Activated CD4-positive, alpha-beta T cell treated with anti-CD3 and anti-CD28 coated beads for 4 hours (primary cell): ENCODE measurements around the gene FGF7.
"Not testable (repeated sequence)": the region's sequence is repeated elsewhere in the genome, so short reads cannot be mapped to it uniquely, and the experiment has no call there.

Experiments used
- DNase-seq, 2 donors: peaks; one replicate each; pipeline ENCODE4 v3.0.0-alpha.2; 2020

FGF7 gene, protein sequence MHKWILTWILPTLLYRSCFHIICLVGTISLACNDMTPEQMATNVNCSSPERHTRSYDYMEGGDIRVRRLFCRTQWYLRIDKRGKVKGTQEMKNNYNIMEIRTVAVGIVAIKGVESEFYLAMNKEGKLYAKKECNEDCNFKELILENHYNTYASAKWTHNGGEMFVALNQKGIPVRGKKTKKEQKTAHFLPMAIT

DNA sequence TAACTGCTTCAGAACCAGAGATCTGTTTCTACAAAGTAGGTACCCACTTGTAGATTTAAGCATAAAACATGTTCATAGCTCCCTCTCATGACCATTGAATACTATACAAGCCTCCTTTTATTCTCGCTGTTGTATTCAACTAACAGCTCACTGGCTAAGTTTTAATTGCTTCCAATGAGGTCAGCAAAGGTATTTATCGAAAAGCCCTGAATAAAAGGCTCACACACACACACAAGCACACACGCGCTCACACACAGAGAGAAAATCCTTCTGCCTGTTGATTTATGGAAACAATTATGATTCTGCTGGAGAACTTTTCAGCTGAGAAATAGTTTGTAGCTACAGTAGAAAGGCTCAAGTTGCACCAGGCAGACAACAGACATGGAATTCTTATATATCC is at the start of gene FGF7:
FGF7 (plus strand) TSS at position 222 of the 400 bp plus-strand sequence. CDS start 1,056 bp downstream, outside the sequence.
- no peak for DNase-seq

GRCh38 chr15:49379996-49380395 is 43.0 kb upstream of the FGF7 start:
- no peak for DNase-seq

GRCh38 chr15:49380912-49381311 is 42.1 kb upstream of the FGF7 start:
- DNase-seq = no peak

- no peak for DNase-seq
Observed at GRCh38 chr15:49382394-49382793, 40.6 kb upstream of the FGF7 start.

DNA sequence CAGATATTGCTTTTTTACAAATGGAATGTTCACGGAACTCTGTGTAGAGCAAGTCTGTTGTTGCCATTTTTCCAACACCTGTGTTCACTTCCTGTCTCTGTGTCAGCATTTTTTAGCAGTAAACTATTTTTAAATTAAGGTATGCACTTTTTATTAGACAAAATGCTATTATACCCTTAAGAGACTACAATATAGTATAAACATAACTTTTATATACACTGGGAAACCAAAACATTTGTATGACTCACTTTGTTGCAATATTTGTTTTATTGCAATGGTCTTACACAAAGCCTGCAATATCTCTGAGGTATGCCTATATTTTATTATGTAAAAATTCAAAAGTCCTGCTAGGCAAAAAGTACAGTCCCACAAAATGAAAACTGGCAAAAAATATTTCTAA is 39.8 kb upstream of the FGF7 start:
- no peak for DNase-seq

DNA sequence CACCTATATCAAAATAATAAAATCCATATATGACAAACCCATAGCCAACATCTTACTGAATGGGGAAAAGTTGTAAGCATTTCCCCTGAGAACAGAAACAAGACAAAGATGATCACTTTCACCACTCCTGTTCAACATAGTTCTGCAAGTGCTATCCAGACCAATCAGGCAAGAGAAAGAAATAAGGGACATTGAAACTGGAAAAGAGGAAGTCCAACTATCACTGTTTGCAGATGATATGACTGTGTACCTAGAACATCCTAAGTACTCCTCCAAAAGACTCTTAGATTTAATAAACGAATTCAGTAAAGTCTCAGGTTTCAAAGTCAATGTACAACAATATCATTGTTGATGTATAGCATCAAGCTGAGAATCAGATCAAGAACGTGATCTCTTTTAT is 35.6 kb upstream of the FGF7 start:
- DNase-seq = no peak

GRCh38 chr15:49402515-49403296 is 20.3 kb upstream of the FGF7 start:
- DNase-seq = not testable (repeated sequence)

DNA sequence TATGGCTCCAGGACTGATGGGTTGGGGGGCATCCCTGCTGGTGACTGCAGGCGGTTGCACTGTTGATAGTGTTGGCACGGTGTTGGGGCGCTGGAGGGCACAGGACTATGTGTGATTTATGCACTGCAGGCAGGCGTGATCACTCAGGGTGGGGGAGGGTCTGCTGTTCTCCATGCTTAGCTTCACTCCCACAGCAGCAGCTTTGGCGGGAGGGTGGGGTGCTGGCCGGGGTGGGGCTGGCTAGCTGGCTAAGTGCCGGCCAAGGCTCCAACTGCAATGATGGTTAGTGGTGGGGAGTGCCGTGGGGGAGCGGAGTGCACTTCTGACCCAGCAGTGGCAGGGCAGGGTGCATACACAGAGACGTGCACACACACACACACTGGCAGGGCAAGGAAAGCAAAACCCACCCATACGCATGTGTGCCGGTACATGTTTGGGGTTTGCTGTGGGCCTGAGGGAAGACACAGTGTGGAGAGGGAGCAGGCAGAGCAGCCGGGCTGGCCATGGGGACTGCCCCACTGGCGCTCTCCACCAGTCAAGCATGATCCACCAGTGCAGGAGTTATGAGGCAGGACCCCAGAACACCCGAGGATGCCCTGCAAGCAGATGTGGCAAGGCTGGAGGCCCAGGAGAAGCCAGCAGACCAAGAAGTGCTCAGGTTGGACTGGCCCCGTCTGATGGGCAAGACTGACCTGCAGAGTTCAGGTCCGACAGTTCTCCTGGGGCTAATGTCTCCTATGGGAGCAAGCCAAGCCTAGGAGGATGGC is 16.5 kb upstream of the FGF7 start:
- DNase-seq = no peak

DNA sequence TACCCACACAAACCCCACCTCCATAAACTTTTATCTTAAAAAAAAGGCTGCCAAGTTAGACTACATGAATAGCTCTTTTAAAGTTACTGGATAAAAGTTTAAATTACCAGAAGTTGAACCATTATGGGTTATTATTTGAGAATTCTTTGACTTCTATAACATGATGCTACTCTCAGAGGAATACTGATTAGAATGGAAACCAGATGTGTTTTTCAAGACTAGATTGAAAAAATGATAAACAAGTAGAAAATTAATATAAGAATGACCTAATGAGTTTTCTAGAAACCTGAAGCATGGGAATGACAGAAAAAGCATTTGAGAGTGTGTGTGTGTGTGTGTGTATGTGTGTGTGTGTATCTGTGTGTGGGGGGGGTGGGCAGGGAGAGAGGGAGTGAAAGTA is 12.4 kb upstream of the FGF7 start:
- DNase-seq = no peak

DNA sequence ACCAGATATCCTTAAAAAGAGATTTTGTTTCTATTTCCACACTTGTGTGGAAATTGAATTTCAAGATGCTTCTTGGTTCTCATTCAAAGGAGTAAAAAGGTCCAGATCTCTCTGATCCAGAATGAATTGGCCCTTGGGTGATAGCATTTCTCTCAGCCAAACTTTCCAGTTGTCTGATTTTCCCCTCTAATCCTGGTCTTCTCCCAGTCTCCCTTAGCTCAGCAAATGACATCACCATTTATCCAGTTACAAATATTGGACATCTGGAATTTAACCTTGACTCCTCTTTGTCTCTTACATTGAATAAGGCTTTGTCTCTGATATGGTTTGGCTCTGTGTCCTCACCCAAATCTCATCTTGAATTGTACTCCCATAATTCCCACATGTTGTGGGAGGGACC is 10.2 kb upstream of the FGF7 start:
- no peak for DNase-seq

- DNase-seq = no peak
Observed at GRCh38 chr15:49415149-49415548, 7.9 kb upstream of the FGF7 start.

DNA sequence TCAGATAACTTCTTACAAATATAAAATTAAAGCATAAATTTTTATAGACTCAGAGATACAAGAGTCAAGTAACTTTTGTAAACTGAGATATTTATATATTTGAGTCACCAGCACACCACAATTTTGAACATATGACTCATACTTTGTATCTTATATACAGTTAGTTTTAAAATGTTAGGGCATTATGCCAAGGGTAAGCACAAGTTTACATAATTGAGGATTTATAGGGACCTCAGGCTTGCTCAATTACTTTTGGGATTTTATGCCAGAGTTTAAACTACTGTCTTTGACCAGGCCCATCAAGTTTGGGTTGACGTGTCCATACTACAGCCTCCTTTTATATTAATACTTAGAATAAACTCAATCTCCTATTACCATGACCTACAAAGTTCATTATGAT is 7.4 kb upstream of the FGF7 start:
- no peak for DNase-seq

DNA sequence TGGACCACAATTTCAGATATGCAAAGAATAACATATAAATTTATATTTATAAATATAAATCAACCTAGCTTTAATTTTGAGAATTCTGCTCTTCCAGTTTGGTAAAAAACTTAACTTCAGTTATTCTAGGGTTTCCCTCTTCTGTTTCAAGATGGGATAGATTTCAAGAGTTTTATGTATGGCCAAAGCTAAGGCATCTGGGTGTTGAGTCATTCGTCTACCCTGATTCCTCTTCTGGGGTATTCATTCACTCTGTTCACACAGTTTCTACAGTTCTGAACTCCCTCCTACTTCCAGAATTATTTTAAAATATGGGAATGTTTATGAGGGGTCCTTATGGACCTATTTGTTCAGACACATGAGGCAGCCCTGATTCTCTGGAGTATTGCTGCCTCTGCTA is 4.2 kb upstream of the FGF7 start:
- no peak for DNase-seq

- DNase-seq = peak; percentile 3 to 5
Observed at GRCh38 chr15:49421991-49422390, 1.1 kb upstream of the FGF7 start.

DNA sequence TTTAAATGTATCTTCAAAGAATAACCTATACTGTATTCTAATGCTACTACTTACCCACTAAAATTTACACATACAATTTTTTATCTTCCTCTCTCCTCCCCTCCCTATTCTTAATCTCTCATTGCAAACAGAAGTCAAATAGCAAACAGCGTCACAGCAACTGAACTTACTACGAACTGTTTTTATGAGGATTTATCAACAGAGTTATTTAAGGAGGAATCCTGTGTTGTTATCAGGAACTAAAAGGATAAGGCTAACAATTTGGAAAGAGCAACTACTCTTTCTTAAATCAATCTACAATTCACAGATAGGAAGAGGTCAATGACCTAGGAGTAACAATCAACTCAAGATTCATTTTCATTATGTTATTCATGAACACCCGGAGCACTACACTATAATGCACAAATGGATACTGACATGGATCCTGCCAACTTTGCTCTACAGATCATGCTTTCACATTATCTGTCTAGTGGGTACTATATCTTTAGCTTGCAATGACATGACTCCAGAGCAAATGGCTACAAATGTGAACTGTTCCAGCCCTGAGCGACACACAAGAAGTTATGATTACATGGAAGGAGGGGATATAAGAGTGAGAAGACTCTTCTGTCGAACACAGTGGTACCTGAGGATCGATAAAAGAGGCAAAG is 984 bp downstream of the FGF7 start:
- no peak for DNase-seq

- no peak for DNase-seq
Observed at GRCh38 chr15:49424954-49425353, 1.9 kb downstream of the FGF7 start.

GRCh38 chr15:49427372-49427771 is 4.3 kb downstream of the FGF7 start:
- DNase-seq = no peak

- DNase-seq = no peak
Observed at GRCh38 chr15:49428409-49429095, 5.5 kb downstream of the FGF7 start.

- no peak for DNase-seq
Observed at GRCh38 chr15:49430046-49430445, 7.0 kb downstream of the FGF7 start.

- no peak for DNase-seq
Observed at GRCh38 chr15:49435174-49435573, 12.1 kb downstream of the FGF7 start.

GRCh38 chr15:49436751-49437150 is 13.7 kb downstream of the FGF7 start:
- no peak for DNase-seq

DNA sequence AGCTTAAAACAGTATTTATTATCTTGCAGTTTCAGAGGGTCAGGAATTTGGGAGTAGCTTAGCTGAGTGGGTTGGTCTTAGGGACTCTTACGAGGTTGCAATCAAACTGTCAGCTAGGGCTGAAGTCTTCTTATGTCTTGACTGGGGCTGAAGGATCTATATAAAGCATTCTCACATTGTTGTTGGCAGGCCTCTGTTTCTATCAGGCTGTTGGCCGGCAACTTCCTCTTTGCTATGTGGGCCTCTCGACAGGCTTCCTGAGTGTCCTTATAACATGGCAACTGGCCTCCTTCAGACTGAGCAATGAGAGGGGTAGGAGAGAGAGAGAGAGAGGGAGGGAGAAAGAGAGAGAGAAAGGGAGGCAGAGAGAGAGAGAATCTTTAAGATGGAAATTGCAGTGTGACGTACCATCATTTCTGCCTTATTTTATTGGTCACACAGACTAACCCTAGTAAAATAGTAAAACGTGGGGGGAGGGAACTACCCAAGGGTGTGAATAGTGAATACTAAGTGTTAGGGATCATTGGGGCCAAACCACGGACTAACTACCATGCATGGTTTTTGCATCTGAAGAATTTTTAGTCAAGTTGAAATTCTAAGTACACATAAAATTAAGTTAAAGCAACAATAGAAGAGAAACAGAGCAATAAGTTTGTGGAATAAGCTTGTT is 16.1 kb downstream of the FGF7 start:
- no peak for DNase-seq
